Uterus (tissue), 4 donors: ENCODE results near the gene C2orf42. TPM values are rescaled to one million over a fixed set of nuclear protein-coding genes. Genes with fewer than 3 reads are reported as not detected.
A peak's percentile ranks its signal among the peaks of the same experiment; 100 is the strongest.
"Not testable (repeated sequence)": the region's sequence is repeated elsewhere in the genome, so short reads cannot be mapped to it uniquely, and the experiment has no call there.

ENCODE experiments used
- DNase-seq, 2 donors: peaks; one replicate each; pipeline ENCODE4 v3.0.0-alpha.2; 2019 to 2020
- H3K27ac ChIP-seq, 2 donors: fragments of 200-600 bp; sonication (generic); 1 replicate in 1 of 2; 2 replicates in 1 of 2; pipeline ENCODE4 v1.5.1; 2016 to 2018
- H3K27me3 ChIP-seq, 2 donors: fragments of 200-600 bp; sonication (generic); one replicate each; pipeline ENCODE4 v1.5.1; 2018 to 2019; ENCODE audit warnings: control low read depth in 1 of 2
- H3K36me3 ChIP-seq, 2 donors: fragments of 200-600 bp; sonication (generic); one replicate each; pipeline ENCODE4 v1.5.1; 2019; ENCODE audit warnings: control low read depth in 1 of 2
- H3K4me1 ChIP-seq, 2 donors: fragments of 200-600 bp; sonication (generic); one replicate each; pipeline ENCODE4 v1.5.1; 2018 to 2019; ENCODE audit warnings: control low read depth in 1 of 2
- H3K4me3 ChIP-seq, 2 donors: fragments of 200-600 bp; sonication (generic); 1 replicate in 1 of 2; 2 replicates in 1 of 2; pipeline ENCODE4 v1.5.1; 2018 to 2019; ENCODE audit warnings: mild to moderate bottlenecking in 1 of 2
- H3K9me3 ChIP-seq, 2 donors: fragments of 200-600 bp; sonication (generic); one replicate each; pipeline ENCODE4 v1.5.1; 2019; ENCODE audit warnings: control low read depth in 1 of 2
- POLR2A ChIP-seq, 2 donors: fragments of 450-650 bp; IDR thresholded peaks; one replicate each; pipeline ENCODE4 v1.6.1; 2016; ENCODE audit warnings: antibody characterized with exemption in 2 of 2, mild to moderate bottlenecking in 1 of 2, moderate library complexity in 1 of 2
- intact Hi-C: fragments of 100-400 bp; cut with DNase I; formaldehyde crosslinking; loops from one replicate; pipeline ENCODE4 v1.15.1; 2023; ENCODE audit warnings: low total_unique reads
- total RNA-seq, 4 donors: library from RNA; depleted of rRNA in 3 of 4; stranded (reverse); fragments of >200 nt in 3 of 4; gene quantifications; one replicate each; pipeline versions ENCODE4 v1.1.0 to v1.2.4, GENCODE V29; 2014 to 2023
- TF ChIP-seq, protein P1 (sequence below), 4 experiments: fragments of 200-600 bp in 2 of 4; fragments of 450-650 bp in 2 of 4; sonication (generic) in 2 of 4; IDR thresholded peaks; one replicate each; pipeline ENCODE4 v1.5.1; 2016 to 2019; ENCODE audit warnings: antibody characterized with exemption in 4 of 4, mild to moderate bottlenecking in 2 of 4, moderate library complexity in 1 of 4
- donor health status: DM: yes; HTN: yes; CAD: no.

Gene C2orf42
- total RNA-seq, 4 donors from 2014 or later, result 10.3 to 45.7 (median 23.8) TPM

DNA sequence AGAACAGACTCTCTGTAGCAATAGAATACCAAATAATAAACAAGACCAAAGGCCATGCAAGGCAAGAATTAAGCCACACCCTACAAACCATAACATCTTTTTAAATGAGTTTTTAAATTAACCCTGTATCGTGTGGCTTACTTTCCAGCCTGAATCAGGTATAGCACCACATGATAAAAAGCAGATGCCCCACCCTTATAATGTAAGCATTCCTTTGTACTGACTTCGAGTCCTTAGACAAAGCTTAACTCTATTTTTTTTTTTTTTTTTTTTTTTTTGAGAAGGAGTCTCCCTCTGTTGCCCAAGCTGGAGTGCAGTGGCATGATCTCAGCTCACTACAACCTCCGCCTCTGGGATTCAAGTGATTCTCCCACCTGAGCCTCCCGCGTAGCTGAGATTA lies 1.7 kb upstream of the C2orf42 start:
- no peak for DNase-seq
- TF ChIP-seq POLR2A (IDR thresholded peaks at IDR 0.05), result no peak
- TF ChIP-seq, protein P1, sequence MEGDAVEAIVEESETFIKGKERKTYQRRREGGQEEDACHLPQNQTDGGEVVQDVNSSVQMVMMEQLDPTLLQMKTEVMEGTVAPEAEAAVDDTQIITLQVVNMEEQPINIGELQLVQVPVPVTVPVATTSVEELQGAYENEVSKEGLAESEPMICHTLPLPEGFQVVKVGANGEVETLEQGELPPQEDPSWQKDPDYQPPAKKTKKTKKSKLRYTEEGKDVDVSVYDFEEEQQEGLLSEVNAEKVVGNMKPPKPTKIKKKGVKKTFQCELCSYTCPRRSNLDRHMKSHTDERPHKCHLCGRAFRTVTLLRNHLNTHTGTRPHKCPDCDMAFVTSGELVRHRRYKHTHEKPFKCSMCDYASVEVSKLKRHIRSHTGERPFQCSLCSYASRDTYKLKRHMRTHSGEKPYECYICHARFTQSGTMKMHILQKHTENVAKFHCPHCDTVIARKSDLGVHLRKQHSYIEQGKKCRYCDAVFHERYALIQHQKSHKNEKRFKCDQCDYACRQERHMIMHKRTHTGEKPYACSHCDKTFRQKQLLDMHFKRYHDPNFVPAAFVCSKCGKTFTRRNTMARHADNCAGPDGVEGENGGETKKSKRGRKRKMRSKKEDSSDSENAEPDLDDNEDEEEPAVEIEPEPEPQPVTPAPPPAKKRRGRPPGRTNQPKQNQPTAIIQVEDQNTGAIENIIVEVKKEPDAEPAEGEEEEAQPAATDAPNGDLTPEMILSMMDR (IDR thresholded peaks at IDR 0.05), result no peak
- no peaks in the 10 kb centered on the region for H3K36me3 ChIP-seq
- intact Hi-C loops, result loop anchor here (5.0 kb wide), 1 partner anchor 55 kb away; the partner anchor contains the start of gene TIA1
- no peaks in the 10 kb centered on the region for H3K9me3 ChIP-seq
- H3K4me1 ChIP-seq, result no peaks in the 10 kb centered on the region
- no peaks in the 10 kb centered on the region for H3K27me3 ChIP-seq
- no peak overlapping the region for H3K27ac ChIP-seq
- H3K4me3 ChIP-seq, result no peak overlapping the region

DNA sequence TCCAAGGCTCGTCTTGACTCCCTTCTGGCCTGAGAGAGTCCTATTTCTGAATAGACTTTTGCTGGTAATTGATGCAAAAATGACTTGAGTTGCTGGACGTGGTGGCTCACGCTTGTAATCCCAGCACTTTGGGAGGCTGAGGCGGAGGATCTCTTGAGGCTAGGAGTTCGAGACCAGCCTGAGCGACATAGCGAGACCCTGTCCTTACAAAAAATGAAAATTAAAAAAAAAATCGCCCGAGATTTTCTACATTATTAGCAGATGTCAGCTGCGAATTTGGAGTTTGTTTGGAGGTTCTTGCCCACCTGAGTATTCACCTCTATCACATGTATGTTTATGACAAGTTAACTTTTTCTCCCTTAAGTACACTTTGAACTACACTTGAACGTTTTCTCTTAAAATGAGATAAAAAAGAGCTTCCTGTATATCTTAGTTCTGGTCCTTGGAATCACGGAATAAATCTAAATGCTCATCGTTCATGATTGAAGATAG lies 471 bp upstream of the C2orf42 start:
- TF ChIP-seq POLR2A (IDR thresholded peaks at IDR 0.05), result no peak
- TF ChIP-seq, protein P1 (IDR thresholded peaks at IDR 0.05), result no peak
- Histone ChIP-seq H3K4me1 (no peaks in the 10 kb centered on the region), H3K36me3 (no peaks in the 10 kb centered on the region), H3K27ac (peak overlapping the region; percentile 97 to 99), H3K4me3 (peak overlapping the region in 1 of 2 donors; percentile 88), H3K27me3 (no peaks in the 10 kb centered on the region), H3K9me3 (no peaks in the 10 kb centered on the region)
- no peak for DNase-seq
- intact Hi-C loops, result loop anchor here (5.0 kb wide), 1 partner anchor 56 kb away; the partner anchor contains the start of gene TIA1

DNA sequence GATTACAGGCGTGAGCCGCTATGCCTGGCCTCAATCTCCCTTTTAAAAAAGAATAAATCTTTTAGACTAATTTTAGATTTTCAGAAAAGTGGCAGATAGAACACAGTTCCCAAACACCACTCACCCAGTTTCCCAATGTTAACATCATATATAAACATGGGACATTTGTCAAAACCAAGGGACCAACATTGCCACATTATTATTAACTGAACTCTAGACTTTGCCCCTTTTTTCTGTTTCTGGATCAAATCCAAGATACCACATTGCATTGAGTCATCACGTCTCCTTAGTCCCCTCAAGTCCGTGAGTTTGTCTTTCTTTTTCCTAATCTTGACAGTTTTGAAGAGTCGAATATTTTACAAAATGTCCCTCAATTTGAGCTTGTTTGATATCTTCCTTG lies 2.4 kb downstream of the C2orf42 start:
- no peak for TF ChIP-seq POLR2A (IDR thresholded peaks at IDR 0.05)
- TF ChIP-seq, protein P1 (IDR thresholded peaks at IDR 0.05), result no peak
- intact Hi-C loops, result no loop called here

DNA sequence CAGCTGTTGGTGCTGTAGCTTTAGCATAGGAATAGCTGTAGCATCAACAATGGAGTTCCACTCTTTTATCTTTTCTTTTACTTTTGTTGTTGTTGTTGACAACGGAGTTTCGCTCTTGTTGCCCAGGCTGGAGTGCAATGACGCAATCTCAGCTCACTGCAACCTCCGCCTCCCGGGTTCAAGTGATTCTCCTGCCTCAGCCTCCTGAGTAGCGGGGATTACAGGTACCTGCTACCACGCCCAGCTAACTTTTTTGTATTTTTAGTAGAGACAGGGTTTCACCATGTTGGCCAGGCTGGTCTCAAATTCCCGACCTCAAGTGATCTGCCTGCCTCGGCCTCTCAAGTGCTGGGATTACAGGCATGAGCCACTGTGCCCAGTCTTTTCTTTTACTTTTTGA lies 3.6 kb downstream of the C2orf42 start:
- H3K36me3 ChIP-seq, DNase-seq, H3K4me1 ChIP-seq, H3K4me3 ChIP-seq, intact Hi-C loops, H3K9me3 ChIP-seq, H3K27me3 ChIP-seq, H3K27ac ChIP-seq: not testable (repeated sequence)

More for the DNA sequence above, 2.4 kb downstream of the C2orf42 start:
- Histone ChIP-seq H3K4me3 (no peak overlapping the region), H3K4me1 (no peaks in the 10 kb centered on the region), H3K27ac (no peak overlapping the region), H3K27me3 (no peaks in the 10 kb centered on the region), H3K9me3 (no peaks in the 10 kb centered on the region), H3K36me3 (no peaks in the 10 kb centered on the region)
- DNase-seq, result no peak

DNA sequence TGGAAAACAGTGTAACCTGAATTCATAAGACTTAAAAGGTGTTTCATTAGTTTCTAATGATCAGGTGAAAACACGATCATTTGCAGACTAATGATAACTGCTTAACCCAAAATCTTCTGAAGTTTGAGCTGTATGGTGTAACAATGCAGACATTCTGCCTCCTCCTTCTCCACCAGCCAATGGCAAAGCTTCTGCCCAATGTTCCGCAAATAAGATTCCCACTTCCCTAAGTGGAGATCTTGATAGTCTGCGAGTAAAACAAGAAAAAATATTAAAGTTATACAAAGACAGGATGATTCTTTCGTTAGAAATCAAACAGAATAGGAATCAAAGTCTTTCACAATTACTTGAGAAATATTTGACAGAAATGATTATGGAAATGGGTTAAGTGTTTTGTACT lies 8.1 kb downstream of the C2orf42 start:
- intact Hi-C loops, result no loop called here
- DNase-seq, result no peak
- Histone ChIP-seq H3K9me3 (no peaks in the 10 kb centered on the region), H3K27me3 (no peaks in the 10 kb centered on the region), H3K4me3 (no peak overlapping the region), H3K27ac (no peak overlapping the region), H3K4me1 (no peaks in the 10 kb centered on the region), H3K36me3 (no peaks in the 10 kb centered on the region)
- TF ChIP-seq, protein P1 (IDR thresholded peaks at IDR 0.05), result no peak
